Measurements from ENCODE around the gene CACNG8. TPM values are rescaled to one million over a fixed set of nuclear protein-coding genes. Genes with fewer than 3 reads are reported as not detected.

CACNG8 gene
- polyA plus RNA-seq, 3 donors: 0.05 TPM; not detected in 2

DNA sequence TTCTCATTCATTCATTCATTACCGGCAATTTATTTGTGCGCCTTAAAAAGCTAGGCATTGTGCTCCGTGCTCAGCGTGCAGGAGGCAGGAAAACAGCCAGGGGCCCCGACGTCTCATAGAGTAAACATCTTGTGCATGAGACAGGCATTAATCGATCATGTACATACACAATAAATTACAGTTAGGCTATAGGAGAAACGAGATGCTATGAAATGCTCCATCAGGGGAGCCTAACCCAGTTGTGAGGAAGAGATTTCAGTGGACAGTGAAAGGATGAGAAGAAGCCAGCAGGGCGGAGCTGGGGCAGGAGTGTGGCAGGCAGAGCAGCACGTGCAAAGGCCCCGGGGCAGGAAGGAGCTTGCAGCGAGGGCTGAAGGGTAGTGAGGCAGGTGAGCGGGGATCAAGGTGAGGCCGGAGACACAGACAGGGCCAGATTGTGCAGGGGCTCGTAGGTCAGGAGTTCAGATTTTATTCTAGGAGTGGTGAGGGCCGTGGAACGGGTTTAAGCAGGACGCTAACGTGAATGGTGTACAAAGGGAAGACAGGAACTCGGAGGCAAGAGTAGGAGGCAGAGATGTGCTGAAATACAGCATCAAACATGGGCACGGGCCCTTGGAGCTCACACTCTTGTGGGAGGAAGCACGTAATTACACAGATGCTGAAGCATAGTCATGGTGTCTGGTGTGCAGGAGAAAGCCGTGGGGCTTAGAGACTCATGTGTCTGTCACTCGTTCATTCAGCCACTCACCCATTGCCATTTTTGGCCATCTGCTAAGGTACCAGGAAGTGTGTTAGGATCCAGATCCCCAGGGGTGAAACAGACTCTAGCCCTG, 20.9 kb downstream of the CACNG8 start:
- no peak for TF ChIP-seq CTCF (IDR thresholded peaks at IDR 0.05)
- WGBS (ENCODE audit: insufficient coverage): 93% methylated on average over 17 of the region's 24 CpGs
- intact Hi-C loops (cut with micrococcal nuclease): loop anchor here in 1 of 2 donors (5.0 kb wide), 1 partner anchor 39 kb away; no protein-coding TSS in a partner anchor
- H3K4me1 ChIP-seq (ENCODE audit: control insufficient read depth in 1 of 2, insufficient read depth in 2 of 2, low read length in 2 of 2): peaks cover 22 to 31% of the 10 kb centered on the region in 2 donors
- no peaks in the 10 kb centered on the region for H3K79me2 ChIP-seq (ENCODE audit: insufficient read depth, low read length)
- no peak overlapping the region for H3K4me2 ChIP-seq (replicated peaks; ENCODE audit: extremely low read depth, low read length, poor library complexity, severe bottlenecking)
- no peaks in the 10 kb centered on the region for H3K36me3 ChIP-seq (replicated peaks in 1 of 2; ENCODE audit: control insufficient read depth in 1 of 2, insufficient read depth in 2 of 2, low read length in 2 of 2)
- H3K27me3 ChIP-seq (ENCODE audit: control insufficient read depth in 2 of 2, insufficient read depth in 2 of 2, low read length in 2 of 2): peaks cover 19 to 68% of the 10 kb centered on the region in 2 donors
- H3K9me3 Mint-ChIP-seq: peaks cover 9 to 22% (median 13%) of the 10 kb centered on the region in 7 donors
- no peak overlapping the region for H3K27ac Mint-ChIP-seq
- H3K27ac ChIP-seq (ENCODE audit: low read depth in 1 of 2, low read length in 2 of 2): no peak overlapping the region
- H3K4me3 Mint-ChIP-seq: no peak overlapping the region
- no peaks in the 10 kb centered on the region for H4K20me1 ChIP-seq (ENCODE audit: insufficient read depth, low read length)
- H3K9me3 ChIP-seq (replicated peaks in 1 of 2; ENCODE audit: control insufficient read depth in 1 of 2, insufficient read depth in 1 of 2, low read length in 2 of 2): peaks cover 7 to 23% of the 10 kb centered on the region in 2 donors
- peaks cover 35 to 37% (median 36%) of the 10 kb centered on the region in 3 donors for H3K27me3 Mint-ChIP-seq (ENCODE audit: low read depth in 3 of 3)
- H3K9ac ChIP-seq (ENCODE audit: insufficient read depth, low read length, poor library complexity, severe bottlenecking): no peak overlapping the region
- no peak overlapping the region for H3K4me3 ChIP-seq (replicated peaks in 1 of 3; ENCODE audit: low read depth in 2 of 3, low read length in 3 of 3)
- H3K36me3 Mint-ChIP-seq: peaks cover 17 to 18% of the 10 kb centered on the region in 2 donors
- H2AFZ ChIP-seq (ENCODE audit: insufficient read depth, low read depth, low read length, poor library complexity, severe bottlenecking): no peak overlapping the region
- peaks cover 26% of the 10 kb centered on the region for H3K4me1 Mint-ChIP-seq
- DNase-seq: no peak

DNA sequence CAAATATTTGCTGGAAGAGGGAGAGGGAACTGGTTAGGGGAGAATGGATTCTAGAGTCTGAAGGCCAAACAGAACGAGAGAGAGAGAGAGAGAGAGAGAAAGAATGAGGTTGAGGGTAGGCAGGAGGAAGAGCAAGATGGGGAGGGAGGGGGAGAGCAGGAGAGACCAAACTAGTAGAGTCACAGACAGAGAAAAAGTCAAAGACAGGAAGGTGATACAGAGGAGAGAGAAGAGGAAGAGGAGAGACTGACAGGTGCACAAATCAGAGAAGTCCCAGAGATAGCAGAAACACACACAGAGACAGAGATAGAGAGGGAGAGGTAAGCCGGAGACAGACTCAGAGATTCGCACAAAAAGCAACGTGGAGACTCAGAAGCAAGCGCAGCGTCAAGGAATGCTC, 23.1 kb downstream of the CACNG8 start:
- no peak overlapping the region for H3K27ac ChIP-seq (ENCODE audit: low read depth in 1 of 2, low read length in 2 of 2)
- WGBS (ENCODE audit: insufficient coverage): 84% methylated on average over 5 of the region's 6 CpGs
- no peak overlapping the region for H3K4me2 ChIP-seq (replicated peaks; ENCODE audit: extremely low read depth, low read length, poor library complexity, severe bottlenecking)
- no peak overlapping the region for H3K9ac ChIP-seq (ENCODE audit: insufficient read depth, low read length, poor library complexity, severe bottlenecking)
- peaks cover 8% of the 10 kb centered on the region in 2 donors for H3K36me3 Mint-ChIP-seq
- H2AFZ ChIP-seq (ENCODE audit: insufficient read depth, low read depth, low read length, poor library complexity, severe bottlenecking): no peak overlapping the region
- TF ChIP-seq CTCF (IDR thresholded peaks at IDR 0.05): no peak
- H3K36me3 ChIP-seq (replicated peaks in 1 of 2; ENCODE audit: control insufficient read depth in 1 of 2, insufficient read depth in 2 of 2, low read length in 2 of 2): no peaks in the 10 kb centered on the region
- no peak overlapping the region for H3K27ac Mint-ChIP-seq
- peaks cover 2 to 7% (median 4%) of the 10 kb centered on the region in 7 donors for H3K9me3 Mint-ChIP-seq
- no peak for DNase-seq
- H3K27me3 Mint-ChIP-seq (ENCODE audit: low read depth in 3 of 3): peaks cover 24 to 32% (median 25%) of the 10 kb centered on the region in 3 donors
- H3K4me3 Mint-ChIP-seq: no peak overlapping the region
- intact Hi-C loops (cut with micrococcal nuclease): no loop called here
- peaks cover 13 to 60% of the 10 kb centered on the region in 2 donors for H3K27me3 ChIP-seq (ENCODE audit: control insufficient read depth in 2 of 2, insufficient read depth in 2 of 2, low read length in 2 of 2)
- peaks cover 2 to 9% of the 10 kb centered on the region in 2 donors for H3K4me1 ChIP-seq (ENCODE audit: control insufficient read depth in 1 of 2, insufficient read depth in 2 of 2, low read length in 2 of 2)
- peaks cover 7 to 13% of the 10 kb centered on the region in 2 donors for H3K9me3 ChIP-seq (replicated peaks in 1 of 2; ENCODE audit: control insufficient read depth in 1 of 2, insufficient read depth in 1 of 2, low read length in 2 of 2)
- H3K79me2 ChIP-seq (ENCODE audit: insufficient read depth, low read length): no peaks in the 10 kb centered on the region
- H3K4me3 ChIP-seq (replicated peaks in 1 of 3; ENCODE audit: low read depth in 2 of 3, low read length in 3 of 3): no peak overlapping the region
- H3K4me1 Mint-ChIP-seq: peaks cover 7% of the 10 kb centered on the region
- H4K20me1 ChIP-seq (ENCODE audit: insufficient read depth, low read length): no peaks in the 10 kb centered on the region

Data from CD14-positive monocyte (primary cell).